ENCODE results near the gene THOC2. TPM values are rescaled to one million over a fixed set of nuclear protein-coding genes. Genes with fewer than 3 reads are reported as not detected.
"Not testable (repeated sequence)": the region's sequence is repeated elsewhere in the genome, so short reads cannot be mapped to it uniquely, and the experiment has no call there.

Gene THOC2
- total and polyA plus RNA-seq, 11 donors, result 16.4 to 35.6 (median 24.1) TPM

DNA sequence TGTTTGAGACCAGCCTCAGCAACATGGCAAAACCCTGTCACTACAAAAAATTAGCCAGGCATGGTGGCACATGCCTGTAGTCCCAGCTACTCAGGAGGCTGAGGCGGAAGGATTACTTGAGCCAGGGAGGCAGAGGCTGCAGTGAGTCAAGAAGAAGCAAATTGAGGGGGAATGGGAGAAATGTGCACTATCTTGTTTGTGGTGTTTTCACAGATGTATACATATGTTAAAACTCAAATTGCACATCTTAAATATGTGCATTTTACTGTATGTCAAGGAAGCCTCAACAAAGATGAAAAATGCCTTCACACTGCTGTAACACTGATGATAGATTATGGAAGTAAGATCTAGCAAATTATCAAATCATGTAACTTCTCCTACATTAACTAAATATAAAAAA is 44.3 kb downstream of the THOC2 start:
- TF ChIP-seq POLR2A (IDR thresholded peaks at IDR 0.05), result no peak
- TF ChIP-seq, protein P1, sequence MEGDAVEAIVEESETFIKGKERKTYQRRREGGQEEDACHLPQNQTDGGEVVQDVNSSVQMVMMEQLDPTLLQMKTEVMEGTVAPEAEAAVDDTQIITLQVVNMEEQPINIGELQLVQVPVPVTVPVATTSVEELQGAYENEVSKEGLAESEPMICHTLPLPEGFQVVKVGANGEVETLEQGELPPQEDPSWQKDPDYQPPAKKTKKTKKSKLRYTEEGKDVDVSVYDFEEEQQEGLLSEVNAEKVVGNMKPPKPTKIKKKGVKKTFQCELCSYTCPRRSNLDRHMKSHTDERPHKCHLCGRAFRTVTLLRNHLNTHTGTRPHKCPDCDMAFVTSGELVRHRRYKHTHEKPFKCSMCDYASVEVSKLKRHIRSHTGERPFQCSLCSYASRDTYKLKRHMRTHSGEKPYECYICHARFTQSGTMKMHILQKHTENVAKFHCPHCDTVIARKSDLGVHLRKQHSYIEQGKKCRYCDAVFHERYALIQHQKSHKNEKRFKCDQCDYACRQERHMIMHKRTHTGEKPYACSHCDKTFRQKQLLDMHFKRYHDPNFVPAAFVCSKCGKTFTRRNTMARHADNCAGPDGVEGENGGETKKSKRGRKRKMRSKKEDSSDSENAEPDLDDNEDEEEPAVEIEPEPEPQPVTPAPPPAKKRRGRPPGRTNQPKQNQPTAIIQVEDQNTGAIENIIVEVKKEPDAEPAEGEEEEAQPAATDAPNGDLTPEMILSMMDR (IDR thresholded peaks at IDR 0.05), result no peak
- peaks cover 0 to 61% (median 0%) of the 10 kb centered on the region in 9 donors for H3K36me3 ChIP-seq
- H3K4me3 ChIP-seq, result no peak overlapping the region
- no peak for ATAC-seq
- 94 to 97% (median 95%) methylated on average over 1 of the region's 1 CpG for WGBS, 4 donors
- H3K4me1 ChIP-seq, result no peaks in the 10 kb centered on the region
- intact Hi-C loops (cut with DNase I), result no loop called here
- H3K9me3 ChIP-seq, result no peaks in the 10 kb centered on the region
- H3K27ac ChIP-seq, result no peak overlapping the region
- H3K27me3 ChIP-seq, result no peaks in the 10 kb centered on the region
- no peak for DNase-seq

DNA sequence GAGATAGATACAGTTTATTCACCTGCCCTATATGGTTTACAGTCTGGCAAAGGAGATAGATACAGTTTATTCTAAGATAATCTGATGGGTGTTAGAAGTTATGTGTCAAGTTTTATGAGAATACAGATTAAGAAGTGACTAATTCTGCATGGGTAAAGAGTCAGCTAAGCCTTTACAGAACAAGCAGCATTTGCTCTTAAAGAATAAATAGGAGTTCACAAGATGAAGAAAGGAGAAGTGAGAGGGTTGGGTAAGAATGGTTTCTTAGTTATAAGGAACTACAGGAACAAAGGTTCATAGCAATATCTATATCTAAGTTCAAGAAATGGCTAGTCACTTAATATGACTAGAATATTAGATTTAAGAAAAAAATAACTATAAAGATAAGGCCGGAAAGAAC is 47.6 kb downstream of the THOC2 start:
- DNase-seq (no peak), ATAC-seq (no peak)
- 60 to 98% (median 83%) methylated on average over 1 of the region's 1 CpG for WGBS, 4 donors
- H3K36me3 ChIP-seq, result peaks cover 0 to 56% (median 0%) of the 10 kb centered on the region in 9 donors
- no peaks in the 10 kb centered on the region for H3K4me1 ChIP-seq
- H3K4me3 ChIP-seq, result no peak overlapping the region
- no peaks in the 10 kb centered on the region for H3K27me3 ChIP-seq
- TF ChIP-seq, protein P1 (IDR thresholded peaks at IDR 0.05), result no peak
- no peak for TF ChIP-seq POLR2A (IDR thresholded peaks at IDR 0.05)
- H3K27ac ChIP-seq, result no peak overlapping the region
- intact Hi-C loops (cut with DNase I), result no loop called here
- H3K9me3 ChIP-seq, result no peaks in the 10 kb centered on the region

DNA sequence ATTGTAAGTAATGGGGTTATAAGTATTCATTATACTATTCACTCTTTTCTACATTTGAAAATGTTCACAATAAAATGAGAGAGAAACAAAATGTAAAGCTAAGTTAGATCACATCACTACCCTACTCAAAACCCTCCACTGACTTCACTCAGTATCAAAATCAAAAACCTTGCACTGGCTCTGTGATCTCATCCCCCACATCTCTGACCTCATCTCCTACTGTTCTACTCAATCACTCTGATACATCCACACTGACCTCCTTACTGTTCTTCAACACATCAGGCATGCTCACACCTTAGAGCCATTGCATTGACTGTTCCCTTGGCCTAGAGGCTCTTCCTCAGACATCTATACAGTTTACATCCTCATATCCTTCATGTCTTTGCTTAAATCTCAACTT is 50.7 kb downstream of the THOC2 start:
- ATAC-seq (no peak), DNase-seq (no peak)
- Histone ChIP-seq H3K4me1 (no peaks in the 10 kb centered on the region), H3K27me3 (no peaks in the 10 kb centered on the region), H3K27ac (no peak overlapping the region), H3K4me3 (no peak overlapping the region), H3K9me3 (no peaks in the 10 kb centered on the region), H3K36me3 (peaks cover 0 to 64% (median 9%) of the 10 kb centered on the region in 9 donors)
- intact Hi-C loops (cut with DNase I), result no loop called here
- TF ChIP-seq, protein P1 (IDR thresholded peaks at IDR 0.05), result no peak

DNA sequence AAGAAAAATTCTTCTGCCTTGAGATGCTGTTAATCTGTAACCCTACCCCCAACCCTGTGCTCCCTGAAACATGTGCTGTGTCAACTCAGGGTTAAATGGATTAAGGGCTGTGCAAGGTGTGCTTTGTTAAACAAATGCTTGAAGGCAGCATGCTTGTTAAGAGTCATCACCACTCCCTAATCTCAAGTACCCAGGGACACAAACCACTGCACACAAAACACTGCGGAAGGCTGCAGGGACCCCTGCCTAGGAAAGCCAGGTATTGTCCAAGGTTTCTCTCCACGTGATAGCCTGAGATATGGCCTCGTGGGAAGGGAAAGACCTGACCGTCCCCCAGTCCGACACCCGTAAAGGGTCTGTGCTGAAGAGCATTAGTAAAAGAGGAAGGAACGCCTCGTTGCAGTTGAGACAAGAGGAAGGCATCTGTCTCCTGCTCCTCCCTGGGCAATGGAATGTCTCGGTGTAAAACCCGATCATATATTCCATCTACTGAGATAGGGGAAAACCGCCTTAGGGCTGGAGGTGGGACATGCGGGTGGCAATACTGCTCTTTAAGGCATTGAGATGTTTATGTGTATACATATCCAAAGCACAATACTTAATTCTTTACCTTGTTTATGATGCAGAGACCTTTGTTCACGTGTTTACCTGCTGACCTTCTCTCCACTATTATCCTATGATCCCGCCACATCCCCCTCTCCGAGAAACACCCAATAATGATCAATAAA is 53.0 kb downstream of the THOC2 start:
- H3K4me1 ChIP-seq; H3K27me3 ChIP-seq; H3K4me3 ChIP-seq; ATAC-seq; H3K9me3 ChIP-seq; H3K27ac ChIP-seq; intact Hi-C loops (cut with DNase I); DNase-seq: not testable (repeated sequence)
- peaks cover 0 to 63% (median 14%) of the 10 kb centered on the region in 9 donors for H3K36me3 ChIP-seq
- 84 to 91% (median 86%) methylated on average over 15 of the region's 15 CpGs for WGBS, 4 donors

DNA sequence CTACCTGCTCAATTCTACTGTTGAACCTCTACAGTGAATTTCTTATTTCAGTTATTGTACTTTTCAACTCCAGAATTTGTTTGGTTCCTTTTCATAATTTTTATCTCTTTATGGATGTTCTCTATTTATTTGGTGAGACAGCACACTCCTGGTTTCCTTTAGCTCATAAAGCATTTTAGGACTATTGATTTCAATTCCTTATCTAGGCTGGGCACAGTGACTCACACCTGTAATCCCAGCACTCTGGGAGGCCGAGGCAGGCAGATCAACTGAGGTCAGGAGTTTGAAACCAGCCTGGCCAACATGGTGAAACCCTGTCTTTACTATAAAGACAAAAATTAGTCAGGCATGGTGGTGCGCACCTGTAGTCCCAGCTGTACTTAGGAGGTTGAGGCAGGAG is 57.7 kb downstream of the THOC2 start:
- ATAC-seq (no peak), DNase-seq (no peak)
- peaks cover 0 to 60% (median 33%) of the 10 kb centered on the region in 9 donors for H3K36me3 ChIP-seq
- WGBS, 4 donors, result 83 to 98% (median 92%) methylated on average over 2 of the region's 2 CpGs
- H3K27ac ChIP-seq, result no peak overlapping the region
- no peak overlapping the region for H3K4me3 ChIP-seq
- no peak for TF ChIP-seq POLR2A (IDR thresholded peaks at IDR 0.05)
- TF ChIP-seq, protein P1 (IDR thresholded peaks at IDR 0.05), result no peak
- no peaks in the 10 kb centered on the region for H3K27me3 ChIP-seq
- no peaks in the 10 kb centered on the region for H3K4me1 ChIP-seq
- intact Hi-C loops (cut with DNase I), result no loop called here
- H3K9me3 ChIP-seq, result no peaks in the 10 kb centered on the region

Measured in heart left ventricle (tissue), 16 donors.